ENCODE results near the gene TMEM132E. TPM values are rescaled to one million over a fixed set of nuclear protein-coding genes. Genes with fewer than 3 reads are reported as not detected.
A peak's percentile ranks its signal among the peaks of the same experiment; 100 is the strongest.

Gene TMEM132E
- total RNA-seq, 2 experiments from 2014 or later = not detected

DNA sequence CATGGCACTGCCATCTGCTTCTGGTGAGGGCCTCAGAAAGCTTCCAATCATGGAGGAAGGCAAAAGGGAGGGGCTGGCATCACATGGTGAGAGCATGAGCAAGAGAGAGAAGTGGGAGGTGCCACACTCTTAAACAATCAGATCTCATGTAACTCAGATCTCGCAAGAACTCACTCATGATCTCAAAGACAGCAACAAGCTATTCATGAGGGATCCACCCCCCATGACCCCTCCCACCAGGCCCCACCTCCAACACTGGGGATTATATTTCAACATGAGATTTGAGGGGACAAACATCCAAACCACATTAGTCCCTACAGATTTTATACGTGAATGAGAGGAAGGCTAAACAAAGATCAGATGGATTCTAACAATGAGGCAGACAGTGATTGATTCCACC is 8.9 kb upstream of the TMEM132E start:
- Mint-ChIP-seq H3K27ac (no peak overlapping the region), H3K9me3 (ENCODE audit: low read depth) (no peaks in the 10 kb centered on the region), H3K4me3 (no peak overlapping the region), H3K27me3 (peaks cover 37% of the 10 kb centered on the region), H3K4me1 (no peaks in the 10 kb centered on the region), H3K36me3 (ENCODE audit: low read depth) (no peaks in the 10 kb centered on the region)
- DNase-seq = no peak
- peak; percentile 42 for ATAC-seq
- intact Hi-C loops (cut with DNase I, micrococcal nuclease) = loop anchor here in 1 of 2 experiments (10.0 kb wide), 1 partner anchor 66 kb away; no protein-coding TSS in a partner anchor
- ChIA-PET POLR2A (no interaction called here), CTCF (no interaction called here)

DNA sequence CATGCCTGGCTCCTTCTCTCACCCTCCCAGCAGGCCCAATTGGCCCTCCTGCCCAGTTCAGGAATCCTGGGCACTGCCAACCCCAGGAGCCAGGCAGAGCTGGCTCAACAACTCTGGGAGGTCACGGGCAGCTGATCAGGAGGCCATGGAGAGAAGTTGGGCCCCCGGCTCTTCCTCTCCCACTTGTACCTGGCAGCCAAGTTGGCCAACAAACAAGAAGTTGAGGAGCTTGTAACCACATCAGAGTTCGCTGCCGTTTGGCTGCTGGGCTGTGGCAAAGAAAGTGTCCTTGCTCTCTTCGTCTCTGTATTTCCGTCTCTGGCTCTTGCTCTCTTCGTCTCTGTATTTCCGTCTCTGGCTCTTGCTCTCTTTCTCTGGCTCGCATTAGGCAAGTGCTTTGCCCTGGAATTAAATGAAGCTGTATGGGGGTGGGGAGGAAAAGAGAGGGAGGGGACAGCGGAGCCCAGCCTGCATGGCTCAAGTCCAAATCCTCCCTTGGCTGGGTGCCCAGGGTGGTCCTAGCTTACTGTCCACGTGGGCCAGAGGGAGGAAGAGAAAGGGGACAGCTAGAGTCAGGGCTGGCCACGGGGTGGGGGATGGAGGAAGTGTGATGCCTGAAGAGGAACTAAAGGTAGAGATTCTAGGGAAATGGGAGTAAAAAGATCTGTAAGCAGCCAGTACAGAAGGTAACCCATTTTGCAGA is 7.8 kb upstream of the TMEM132E start:
- H3K4me1 Mint-ChIP-seq = no peaks in the 10 kb centered on the region
- H3K4me3 Mint-ChIP-seq = no peak overlapping the region
- ATAC-seq = no peak
- H3K9me3 Mint-ChIP-seq (ENCODE audit: low read depth) = no peaks in the 10 kb centered on the region
- ChIA-PET CTCF (no interaction called here), POLR2A (no interaction called here)
- no peaks in the 10 kb centered on the region for H3K36me3 Mint-ChIP-seq (ENCODE audit: low read depth)
- H3K27me3 Mint-ChIP-seq = peaks cover 42% of the 10 kb centered on the region
- DNase-seq = no peak
- intact Hi-C loops (cut with DNase I, micrococcal nuclease) = loop anchor here in 1 of 2 experiments (10.0 kb wide), 1 partner anchor 67 kb away; no protein-coding TSS in a partner anchor
- no peak overlapping the region for H3K27ac Mint-ChIP-seq

DNA sequence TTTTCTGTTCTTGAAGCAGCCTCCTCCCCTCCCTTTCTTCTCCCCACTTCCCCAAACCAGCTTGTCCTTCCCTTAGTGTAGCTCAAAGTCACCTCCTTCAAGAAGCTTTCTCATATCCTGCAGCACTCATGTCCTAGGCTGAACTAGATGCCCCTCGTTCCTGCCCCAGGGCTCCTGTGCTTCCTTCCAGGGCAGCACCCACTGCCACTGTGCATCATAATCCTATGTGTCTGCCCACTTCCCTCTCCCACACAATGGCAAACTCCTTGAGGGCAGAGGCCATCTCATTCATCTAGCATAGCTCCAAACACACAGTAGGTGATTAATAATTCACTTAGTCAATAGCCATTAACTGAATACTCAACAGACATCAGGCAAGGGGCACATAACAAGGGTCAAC is 6.9 kb upstream of the TMEM132E start:
- ATAC-seq = no peak
- H3K4me1 Mint-ChIP-seq = no peaks in the 10 kb centered on the region
- ChIA-PET POLR2A (no interaction called here), CTCF (interaction anchor here (0.6 kb wide), 1 partner anchor 502 kb away, joined by 3 read pairs; no protein-coding TSS in a partner anchor)
- intact Hi-C loops (cut with DNase I, micrococcal nuclease) = loop anchor here in 1 of 2 experiments (10.0 kb wide), 1 partner anchor 68 kb away; no protein-coding TSS in a partner anchor
- no peak for DNase-seq
- no peaks in the 10 kb centered on the region for H3K36me3 Mint-ChIP-seq (ENCODE audit: low read depth)
- no peaks in the 10 kb centered on the region for H3K9me3 Mint-ChIP-seq (ENCODE audit: low read depth)
- peaks cover 51% of the 10 kb centered on the region for H3K27me3 Mint-ChIP-seq
- no peak overlapping the region for H3K4me3 Mint-ChIP-seq
- no peak overlapping the region for H3K27ac Mint-ChIP-seq

DNA sequence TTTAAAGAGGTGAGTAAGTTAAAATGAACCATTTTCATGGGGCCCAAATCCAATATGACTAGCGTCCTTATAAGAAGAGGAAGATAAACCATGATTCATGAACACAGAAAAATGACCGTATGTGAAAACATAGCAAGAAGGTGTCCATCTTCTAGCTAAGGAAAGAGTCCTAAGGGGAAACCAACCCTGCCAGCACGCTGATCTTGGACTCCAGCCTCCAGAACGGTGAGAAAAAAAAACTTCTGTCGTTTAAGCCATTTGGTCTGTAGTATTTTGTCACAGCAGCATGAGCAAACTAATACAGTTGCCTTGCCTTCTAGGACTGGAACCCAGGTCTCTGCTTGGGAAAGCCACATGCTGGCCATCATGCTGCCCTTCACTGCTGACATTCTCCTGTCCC is 4.2 kb upstream of the TMEM132E start:
- POLR2A ChIA-PET = no interaction called here
- peaks cover 67% of the 10 kb centered on the region for H3K27me3 Mint-ChIP-seq
- ATAC-seq (no peak), DNase-seq (no peak)
- H3K4me1 Mint-ChIP-seq = peaks cover 6% of the 10 kb centered on the region
- no peaks in the 10 kb centered on the region for H3K9me3 Mint-ChIP-seq (ENCODE audit: low read depth)
- H3K27ac Mint-ChIP-seq = no peak overlapping the region
- no peaks in the 10 kb centered on the region for H3K36me3 Mint-ChIP-seq (ENCODE audit: low read depth)
- CTCF ChIA-PET = interaction anchor here (0.6 to 1.0 kb wide), 2 partner anchors 31 to 217 kb away, joined by 3 read pairs; no protein-coding TSS in a partner anchor
- intact Hi-C loops (cut with DNase I, micrococcal nuclease) = loop anchor here in 1 of 2 experiments (10.0 kb wide), 1 partner anchor 70 kb away; no protein-coding TSS in a partner anchor
- no peak overlapping the region for H3K4me3 Mint-ChIP-seq

DNA sequence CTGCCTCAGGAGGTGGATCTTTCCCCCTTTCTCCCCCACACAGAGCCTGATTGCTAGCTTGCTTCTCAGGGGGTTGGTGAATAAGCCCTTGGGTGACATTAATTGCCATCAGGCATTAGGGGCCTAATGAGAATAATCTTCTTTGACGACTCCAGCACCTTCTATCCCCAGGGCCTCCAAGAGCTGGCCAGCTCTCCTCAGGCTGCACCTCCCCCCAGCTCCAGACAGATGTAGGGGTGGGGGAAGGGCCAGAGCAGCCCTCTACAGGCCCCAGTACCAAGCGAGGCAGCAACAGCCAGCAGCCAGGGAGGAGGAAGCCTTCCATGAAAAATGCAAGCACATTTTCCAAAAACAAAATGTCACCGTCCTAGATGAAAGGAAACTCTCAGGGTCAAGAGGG is 1.4 kb upstream of the TMEM132E start:
- CTCF ChIA-PET = interaction anchor here (0.5 to 0.7 kb wide), 2 partner anchors 14 to 1910 kb away, joined by 3 to 4 read pairs; no protein-coding TSS in a partner anchor
- H3K9me3 Mint-ChIP-seq (ENCODE audit: low read depth) = no peaks in the 10 kb centered on the region
- H3K4me3 Mint-ChIP-seq = no peak overlapping the region
- POLR2A ChIA-PET = no interaction called here
- no peak overlapping the region for H3K27ac Mint-ChIP-seq
- DNase-seq (no peak), ATAC-seq (no peak)
- H3K36me3 Mint-ChIP-seq (ENCODE audit: low read depth) = no peaks in the 10 kb centered on the region
- peaks cover 10% of the 10 kb centered on the region for H3K4me1 Mint-ChIP-seq
- intact Hi-C loops (cut with DNase I, micrococcal nuclease) = loop anchor here in 1 of 2 experiments (10.0 kb wide), 1 partner anchor 73 kb away; no protein-coding TSS in a partner anchor
- H3K27me3 Mint-ChIP-seq = peaks cover 62% of the 10 kb centered on the region

DNA sequence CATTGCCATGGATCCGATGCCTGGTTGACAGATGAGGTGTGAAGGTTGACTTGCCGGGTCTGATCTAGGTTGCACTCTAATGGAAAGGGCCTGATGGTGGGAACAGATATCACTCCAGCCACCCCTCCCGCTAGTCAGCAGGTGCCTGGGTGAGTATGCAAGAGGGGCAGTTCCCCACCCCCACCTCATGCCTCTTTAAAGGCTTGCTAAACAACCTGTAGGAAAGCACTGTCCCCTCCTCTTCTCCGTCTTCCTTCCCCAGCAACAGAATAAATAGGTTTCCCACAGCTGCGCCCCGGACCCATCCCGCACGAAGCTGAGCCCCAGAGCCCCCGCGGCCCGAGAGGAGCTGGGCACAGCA is 746 bp upstream of the TMEM132E start:
- intact Hi-C loops (cut with DNase I, micrococcal nuclease) = loop anchor here in 1 of 2 experiments (10.0 kb wide), 1 partner anchor 74 kb away; no protein-coding TSS in a partner anchor
- POLR2A ChIA-PET = interaction anchor here (0.6 kb wide), 2 partner anchors 9 to 52 kb away, joined by 3 read pairs; no protein-coding TSS in a partner anchor
- DNase-seq = no peak
- CTCF ChIA-PET = interaction anchor here (0.9 to 1.3 kb wide), 2 partner anchors 36 to 402 kb away, joined by 3 to 4 read pairs; no protein-coding TSS in a partner anchor
- Mint-ChIP-seq H3K36me3 (ENCODE audit: low read depth) (no peaks in the 10 kb centered on the region), H3K27ac (no peak overlapping the region), H3K4me3 (no peak overlapping the region), H3K9me3 (ENCODE audit: low read depth) (no peaks in the 10 kb centered on the region), H3K4me1 (peaks cover 10% of the 10 kb centered on the region), H3K27me3 (peaks cover 64% of the 10 kb centered on the region)
- ATAC-seq = no peak

DNA sequence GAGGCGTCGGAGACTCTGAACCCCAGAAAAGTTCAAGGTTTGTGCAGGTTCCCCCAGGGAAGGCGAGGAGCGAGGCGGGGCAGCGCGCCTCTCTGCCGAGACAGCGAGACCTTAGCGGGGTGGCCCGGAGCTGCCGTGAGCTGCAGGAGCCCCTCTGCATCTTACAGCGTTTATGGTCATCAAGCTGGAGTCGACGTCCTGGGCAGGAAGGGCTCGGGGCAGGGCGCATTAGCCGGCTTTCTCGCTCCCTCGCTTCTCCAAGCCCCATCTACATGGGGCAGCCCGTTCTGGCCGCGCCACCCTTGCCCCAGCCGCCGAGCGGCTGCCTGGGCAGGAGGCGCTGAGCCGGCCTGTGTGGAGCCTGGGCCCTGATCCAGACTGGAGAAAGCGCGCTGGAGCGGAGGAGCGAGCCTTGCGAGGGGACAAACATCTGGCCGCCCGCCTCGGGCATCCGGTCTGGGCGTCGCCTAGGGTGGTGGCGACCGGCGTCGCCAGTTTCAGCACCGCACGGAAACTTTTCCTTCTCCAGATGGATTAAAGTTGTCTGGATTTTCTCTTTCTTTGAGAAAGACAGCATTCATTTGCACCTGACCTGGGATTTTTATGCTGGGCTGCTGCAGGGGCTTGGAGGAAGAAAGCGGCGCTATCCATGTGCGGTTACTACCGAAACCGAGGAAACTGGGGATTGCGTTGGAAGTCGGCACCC is 750 bp downstream of the TMEM132E start:
- intact Hi-C loops (cut with DNase I, micrococcal nuclease) = loop anchor here in 1 of 2 experiments (10.0 kb wide), 1 partner anchor 75 kb away; no protein-coding TSS in a partner anchor
- Mint-ChIP-seq H3K9me3 (ENCODE audit: low read depth) (no peaks in the 10 kb centered on the region), H3K4me1 (peaks cover 10% of the 10 kb centered on the region), H3K4me3 (peak overlapping the region; percentile 39), H3K27ac (no peak overlapping the region), H3K36me3 (ENCODE audit: low read depth) (no peaks in the 10 kb centered on the region), H3K27me3 (peaks cover 71% of the 10 kb centered on the region)
- DNase-seq (peak; percentile 24), ATAC-seq (peak; percentile 11)
- ChIA-PET CTCF (interaction anchor here (1.0 to 1.3 kb wide), 2 partner anchors 37 to 58 kb away, joined by 3 to 4 read pairs; no protein-coding TSS in a partner anchor), POLR2A (no interaction called here)

DNA sequence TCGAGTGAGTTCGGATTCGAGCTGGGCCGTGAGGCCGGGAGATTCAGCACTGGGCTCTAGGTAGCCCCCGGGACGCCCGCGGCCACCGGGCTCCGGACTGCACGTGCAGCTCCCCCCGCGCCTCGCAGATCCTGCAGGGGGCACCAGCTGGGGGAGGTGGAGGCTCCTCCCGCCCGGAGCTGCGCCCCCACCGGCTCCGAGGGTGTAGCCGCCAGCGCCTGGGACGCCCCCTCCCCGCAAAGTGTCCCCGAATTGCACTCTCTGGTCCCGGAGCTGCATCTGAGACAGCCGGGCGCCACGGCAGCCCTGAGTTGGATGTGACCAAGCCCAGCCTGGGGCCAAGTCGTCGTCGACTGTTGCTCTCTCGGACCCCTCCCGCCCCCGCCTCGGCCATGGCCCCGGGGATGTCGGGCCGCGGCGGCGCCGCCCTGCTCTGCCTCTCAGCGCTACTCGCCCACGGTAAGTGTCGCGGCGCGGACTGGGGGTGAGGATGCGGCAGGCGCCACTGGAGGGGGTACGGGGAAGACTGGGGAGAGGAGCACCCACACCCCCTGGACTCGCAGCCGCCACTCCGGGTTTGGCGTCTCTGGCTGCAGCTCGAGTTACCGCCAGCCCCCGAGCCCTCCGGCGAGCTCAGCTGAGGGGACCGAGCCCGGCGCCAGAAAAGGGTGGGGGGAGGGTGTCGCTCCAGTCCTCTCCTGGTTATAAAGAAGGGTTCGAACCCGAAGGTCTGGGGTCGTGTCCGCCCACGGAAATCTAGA is 1.5 kb downstream of the TMEM132E start:
- peaks cover 67% of the 10 kb centered on the region for H3K27me3 Mint-ChIP-seq
- no peaks in the 10 kb centered on the region for H3K36me3 Mint-ChIP-seq (ENCODE audit: low read depth)
- peak; percentile 22 for ATAC-seq
- H3K4me3 Mint-ChIP-seq = peak overlapping the region; percentile 39
- POLR2A ChIA-PET = interaction anchor here (0.6 kb wide), 1 partner anchor 442 kb away, joined by 8 read pairs; no protein-coding TSS in a partner anchor
- H3K4me1 Mint-ChIP-seq = peaks cover 10% of the 10 kb centered on the region
- CTCF ChIA-PET = no interaction called here
- peak; percentile 47 for DNase-seq
- H3K9me3 Mint-ChIP-seq (ENCODE audit: low read depth) = no peaks in the 10 kb centered on the region
- intact Hi-C loops (cut with DNase I, micrococcal nuclease) = no loop called here
- no peak overlapping the region for H3K27ac Mint-ChIP-seq

DNA sequence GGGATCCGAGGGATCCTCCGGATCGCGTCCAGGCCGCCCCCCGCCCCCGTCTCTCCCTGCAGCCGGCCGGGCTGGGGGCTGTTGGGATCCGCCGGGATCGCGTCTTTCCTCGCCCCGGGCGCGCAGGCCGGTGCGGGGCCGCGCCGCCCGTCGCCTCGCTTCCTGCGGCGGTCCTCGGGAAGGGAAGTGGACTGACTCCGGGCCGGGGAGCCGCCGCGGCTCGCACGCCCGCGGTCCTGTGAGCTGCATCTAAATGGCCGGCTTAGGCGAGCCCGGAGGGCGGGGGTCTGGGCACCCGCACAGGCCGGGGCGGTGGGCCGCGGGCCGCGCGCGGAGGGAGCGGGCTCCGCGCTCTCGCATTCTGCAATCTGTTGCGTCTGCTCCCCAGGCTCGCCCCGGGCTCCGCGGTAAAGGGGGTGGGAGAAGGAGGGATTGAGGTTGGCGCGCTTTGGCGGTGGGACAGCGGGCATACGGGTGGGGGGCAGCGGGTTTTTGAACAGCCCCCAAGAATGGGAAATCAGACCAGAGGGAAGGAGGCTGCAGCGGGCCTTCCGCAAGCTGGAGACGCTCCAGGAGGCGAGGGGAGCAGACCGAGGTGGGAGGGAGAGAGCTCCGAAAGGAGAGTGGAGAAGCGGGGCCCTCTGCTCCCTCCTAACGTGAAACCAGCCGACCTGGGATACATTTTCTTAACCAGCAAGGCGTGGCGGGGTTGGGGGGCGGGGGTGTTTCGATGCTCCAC is 2.2 kb downstream of the TMEM132E start:
- Mint-ChIP-seq H3K4me1 (peaks cover 10% of the 10 kb centered on the region), H3K27me3 (peaks cover 65% of the 10 kb centered on the region), H3K27ac (no peak overlapping the region), H3K36me3 (ENCODE audit: low read depth) (no peaks in the 10 kb centered on the region), H3K9me3 (ENCODE audit: low read depth) (no peaks in the 10 kb centered on the region), H3K4me3 (peak overlapping the region; percentile 32)
- no peak for DNase-seq
- intact Hi-C loops (cut with DNase I, micrococcal nuclease) = no loop called here
- ChIA-PET CTCF (no interaction called here), POLR2A (interaction anchor here (0.6 kb wide), 1 partner anchor 952 kb away, joined by 5 read pairs; no protein-coding TSS in a partner anchor)
- no peak for ATAC-seq

DNA sequence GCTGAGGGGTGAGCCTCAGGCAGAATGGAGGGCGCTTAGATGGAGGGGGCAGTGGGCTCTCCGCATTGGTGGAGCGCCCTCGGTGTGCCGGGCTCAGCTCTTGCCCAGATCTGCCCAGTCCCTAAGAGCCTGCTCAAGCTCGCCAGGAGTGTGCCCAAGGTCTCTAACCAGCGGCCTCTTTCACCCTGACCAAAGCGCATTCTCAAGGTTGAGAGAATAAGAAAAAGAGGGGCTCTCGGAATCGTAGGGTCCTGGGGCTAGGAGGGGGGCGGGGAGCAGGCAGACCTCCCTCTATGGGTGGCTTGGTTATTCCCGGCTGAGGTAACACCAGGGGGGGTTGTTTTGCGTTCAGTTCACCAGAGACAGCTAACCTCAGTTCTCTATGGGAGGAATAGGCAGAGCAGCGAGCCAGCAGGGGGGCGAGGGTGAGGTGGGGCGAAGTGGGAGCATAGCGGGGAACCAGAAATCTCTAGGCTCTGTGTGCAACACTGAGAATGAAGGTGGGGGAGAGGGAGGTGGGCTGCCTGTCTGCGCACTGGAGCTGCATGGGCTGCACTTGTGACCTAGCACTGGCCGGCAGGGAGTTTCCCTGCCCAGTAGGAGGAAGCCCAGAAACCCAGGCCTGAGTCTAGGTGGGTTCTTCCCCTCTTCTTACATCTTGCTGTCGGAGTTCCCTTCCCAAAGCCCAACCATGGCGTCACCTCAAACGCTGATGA is 3.0 kb downstream of the TMEM132E start:
- intact Hi-C loops (cut with DNase I, micrococcal nuclease) = no loop called here
- Mint-ChIP-seq H3K36me3 (ENCODE audit: low read depth) (no peaks in the 10 kb centered on the region), H3K27ac (no peak overlapping the region), H3K4me1 (peaks cover 10% of the 10 kb centered on the region), H3K9me3 (ENCODE audit: low read depth) (no peaks in the 10 kb centered on the region), H3K27me3 (peaks cover 58% of the 10 kb centered on the region), H3K4me3 (no peak overlapping the region)
- ATAC-seq (no peak), DNase-seq (no peak)
- ChIA-PET POLR2A (interaction anchor here (0.6 kb wide), 1 partner anchor 951 kb away, joined by 5 read pairs; no protein-coding TSS in a partner anchor), CTCF (no interaction called here)

Measured in activated CD4-positive, alpha-beta T cell treated with anti-CD3 and anti-CD28 coated beads for 36 hours (primary cell).